GM19099 (cell line): Measurements from ENCODE around the gene KCNQ4.

Experiments
- POLR2A ChIP-seq: IDR thresholded peaks from 3 replicates; pipeline ENCODE4 v1.6.1; 2011; ENCODE audit warnings: low read depth; ENCODE audit not compliant: insufficient read length; ENCODE audit errors: extremely low read depth

Gene KCNQ4

DNA sequence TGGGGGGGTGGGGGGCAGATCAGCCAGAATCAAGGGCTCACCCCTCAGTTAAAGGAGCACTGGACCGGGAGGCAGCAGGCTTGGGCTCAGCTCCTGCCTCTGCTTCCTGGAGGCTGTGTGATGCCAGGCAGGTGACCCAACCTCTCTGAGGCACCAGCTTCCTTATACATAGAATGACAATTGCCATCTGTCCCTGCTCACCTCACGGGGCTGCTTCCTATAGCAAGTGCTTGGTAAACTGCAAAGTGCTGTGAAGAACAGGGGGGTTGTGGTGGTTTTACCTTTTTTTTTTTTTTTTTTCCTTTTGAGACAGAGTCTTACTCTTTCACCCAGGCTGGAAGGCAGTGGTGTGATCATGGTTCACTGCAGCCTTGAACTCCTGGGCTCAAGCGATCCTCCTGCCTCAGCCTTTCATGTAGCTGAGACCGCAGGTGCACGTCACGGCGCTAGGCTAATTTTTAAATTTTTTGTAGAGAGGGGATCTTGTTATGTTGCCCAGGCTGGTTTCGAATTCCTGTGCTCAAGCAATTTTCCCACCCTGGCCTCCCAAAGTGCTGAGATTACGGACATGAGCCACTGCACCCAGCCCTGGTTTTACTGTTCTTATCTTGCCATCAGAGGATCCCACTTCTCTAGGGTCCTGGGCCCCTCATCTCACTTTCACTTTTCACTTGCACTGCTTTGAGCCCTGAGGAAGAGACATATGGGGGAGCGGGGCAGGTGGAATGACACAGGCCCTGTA, 11.6 kb downstream of the KCNQ4 start:
- no peak for TF ChIP-seq POLR2A

DNA sequence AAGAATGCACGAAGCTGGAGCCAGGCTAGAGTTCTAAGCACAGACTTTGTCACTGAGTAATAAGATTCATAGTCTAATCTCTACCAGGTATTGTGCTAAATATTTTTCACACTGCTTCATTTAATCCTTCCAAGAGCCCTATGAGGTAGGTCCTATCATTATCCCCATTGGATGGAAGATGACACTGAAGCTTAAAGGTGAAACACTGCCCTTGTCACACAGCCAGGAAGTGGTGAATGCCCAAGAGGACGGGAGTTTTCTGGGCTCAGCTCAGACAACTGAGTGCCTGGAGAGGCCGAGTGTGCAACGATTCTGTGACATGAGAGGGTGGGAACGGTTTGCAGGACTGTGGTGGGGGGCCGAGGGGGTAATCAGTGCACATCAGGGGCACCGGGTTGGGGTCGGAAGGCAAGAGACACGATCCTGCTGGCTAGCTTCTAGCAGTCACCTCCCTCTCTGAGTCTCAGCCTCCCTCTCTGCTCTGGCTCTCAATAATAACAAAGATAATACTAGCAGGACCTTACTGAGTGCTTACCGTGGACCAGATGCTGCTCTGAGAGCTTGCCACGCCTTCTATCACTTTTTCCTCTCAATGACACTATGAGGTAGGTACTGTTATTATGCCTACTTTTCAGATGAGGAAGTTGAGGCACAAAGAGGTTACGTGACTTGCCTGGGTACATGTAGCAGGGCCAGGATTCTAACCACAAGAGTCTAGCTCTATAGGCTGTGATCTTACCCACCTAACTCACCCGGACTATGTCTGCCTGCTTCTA, 12.4 kb downstream of the KCNQ4 start:
- no peak for TF ChIP-seq POLR2A

DNA sequence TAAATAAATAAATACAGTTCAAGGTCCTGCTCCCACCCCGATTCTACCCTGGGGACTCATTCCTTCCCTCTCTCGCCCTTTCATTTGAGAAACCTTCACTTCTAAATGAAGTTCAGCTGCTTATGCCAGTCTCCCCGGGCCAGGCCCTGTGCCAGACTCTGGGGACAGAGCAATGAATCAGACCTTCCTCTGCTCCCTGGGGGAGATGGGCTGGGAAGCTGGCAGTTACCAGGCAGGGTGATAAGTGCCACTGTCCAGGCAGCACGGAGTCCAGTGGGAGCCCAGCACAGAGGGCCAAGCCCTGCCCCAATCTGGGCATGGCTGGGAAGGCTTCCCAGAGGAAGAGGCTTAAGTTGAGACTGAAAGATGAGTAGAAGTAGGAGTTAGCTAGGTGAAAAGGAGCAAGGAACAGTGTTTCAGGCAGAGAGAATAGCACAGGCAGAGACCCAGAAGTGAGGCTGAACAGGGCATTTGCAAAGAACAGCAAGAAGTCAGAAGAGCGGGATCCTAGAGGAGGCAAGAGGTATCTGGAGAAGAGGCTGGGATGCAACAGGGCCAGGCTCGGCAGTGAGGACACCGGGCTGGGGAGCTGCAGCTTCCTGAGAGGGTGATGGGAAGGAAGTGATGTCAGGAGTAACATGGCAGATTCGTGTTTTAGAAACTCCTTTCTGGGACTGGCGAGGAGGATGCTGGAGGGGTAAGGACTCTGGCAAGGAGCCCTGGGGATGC, 13.5 kb downstream of the KCNQ4 start:
- no peak for TF ChIP-seq POLR2A

DNA sequence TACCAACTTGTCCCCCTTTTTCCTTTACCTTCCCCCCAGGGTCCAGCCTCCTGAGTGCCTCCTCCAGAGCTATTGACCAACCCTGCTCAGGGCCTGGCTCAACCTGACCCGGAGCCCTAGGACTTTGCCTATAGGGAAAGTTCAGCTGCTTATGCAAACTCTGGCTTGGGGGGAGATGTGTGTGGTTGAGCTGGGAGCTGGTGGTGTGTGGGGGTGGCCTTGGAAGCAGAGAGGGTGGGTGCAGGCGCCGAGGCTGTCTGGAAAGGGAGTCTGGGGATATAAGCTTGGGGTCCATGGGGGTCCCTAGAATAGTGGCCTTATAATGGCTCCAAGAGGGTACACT, 14.1 kb downstream of the KCNQ4 start:
- no peak for TF ChIP-seq POLR2A

DNA sequence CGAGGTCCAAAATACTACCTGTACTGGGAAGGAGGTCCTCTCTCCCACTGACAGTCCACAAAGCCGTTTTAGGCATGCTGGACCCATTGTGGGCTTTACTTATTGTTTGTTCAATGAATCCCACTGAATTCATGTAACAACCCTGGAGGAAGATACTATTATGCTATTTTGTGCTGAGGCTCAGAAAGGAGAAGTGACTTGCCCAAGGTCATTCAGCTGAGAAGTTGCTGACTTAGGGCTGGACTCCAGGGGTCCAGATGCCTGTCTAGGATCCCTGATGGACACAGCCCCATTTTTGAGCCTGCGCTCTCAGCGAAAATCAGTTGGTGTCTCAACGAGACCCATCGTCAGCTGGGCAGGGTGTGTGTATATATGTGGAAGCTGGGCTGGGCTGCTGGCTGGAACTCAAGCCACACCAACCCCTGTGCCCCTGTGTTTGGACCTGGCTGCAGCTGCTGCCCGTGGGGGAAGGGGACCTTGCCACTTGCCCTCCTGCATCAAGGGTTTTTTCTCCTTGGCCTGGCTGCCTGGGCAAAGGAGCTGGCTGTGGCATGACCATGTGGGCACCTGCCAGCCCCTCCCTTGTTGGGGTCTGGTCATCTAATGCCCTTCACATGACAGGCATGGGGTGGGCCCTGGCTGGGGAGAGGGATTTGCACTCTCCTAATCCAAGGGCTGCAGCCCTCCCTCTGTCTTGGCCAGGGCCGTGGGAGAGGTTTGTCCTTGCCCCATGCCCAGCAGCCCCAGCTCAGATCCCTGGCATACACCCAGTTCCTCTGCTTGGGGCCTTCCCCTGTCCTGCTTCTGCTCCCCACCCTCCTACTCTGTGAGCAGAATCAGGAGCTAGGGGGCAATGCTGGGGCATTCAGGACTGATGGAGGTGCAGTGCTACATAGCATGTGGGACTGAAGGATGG, 15.0 kb downstream of the KCNQ4 start:
- no peak for TF ChIP-seq POLR2A

DNA sequence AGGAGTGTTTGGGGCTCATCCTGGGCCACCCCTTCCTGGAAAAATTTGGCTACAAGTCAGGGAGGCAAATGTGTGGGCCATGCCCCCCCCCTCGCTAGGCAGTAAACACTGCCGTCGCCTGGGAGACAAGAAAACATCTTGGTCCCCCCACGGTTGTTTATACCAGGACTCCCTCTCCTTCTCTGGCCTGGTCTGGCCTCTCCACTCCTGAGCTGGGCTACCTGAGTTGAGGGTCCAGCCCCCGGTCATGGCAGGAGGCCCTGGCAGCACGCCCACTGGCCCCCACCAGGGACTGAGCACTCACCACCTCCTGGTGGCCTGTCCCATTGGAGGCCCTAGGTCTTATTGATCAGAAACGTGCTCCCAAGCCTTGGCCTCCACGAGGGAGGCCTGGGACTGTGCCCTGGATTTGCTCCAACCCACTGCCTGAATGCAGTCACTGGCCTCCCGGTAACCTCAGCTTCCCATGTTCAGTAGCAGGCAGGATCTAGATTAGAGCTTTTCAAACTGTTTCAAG, 15.8 kb downstream of the KCNQ4 start:
- no peak for TF ChIP-seq POLR2A

DNA sequence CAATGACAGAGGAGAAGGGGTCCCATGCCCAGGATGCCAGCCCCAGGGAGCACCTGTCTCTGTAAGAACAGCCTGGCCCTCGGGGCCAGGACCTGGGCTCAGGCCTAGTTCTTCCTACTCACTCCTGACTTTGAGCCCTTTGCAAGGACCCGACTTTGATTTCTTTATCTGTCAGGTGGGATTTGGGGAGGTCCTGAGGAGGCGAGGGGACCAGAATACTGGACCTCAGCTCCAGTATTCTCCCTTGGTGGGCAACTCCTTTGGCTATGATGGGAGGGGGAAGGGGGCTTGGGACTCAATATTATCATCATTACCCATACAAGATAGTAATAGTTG, 18.1 kb downstream of the KCNQ4 start:
- no peak for TF ChIP-seq POLR2A

DNA sequence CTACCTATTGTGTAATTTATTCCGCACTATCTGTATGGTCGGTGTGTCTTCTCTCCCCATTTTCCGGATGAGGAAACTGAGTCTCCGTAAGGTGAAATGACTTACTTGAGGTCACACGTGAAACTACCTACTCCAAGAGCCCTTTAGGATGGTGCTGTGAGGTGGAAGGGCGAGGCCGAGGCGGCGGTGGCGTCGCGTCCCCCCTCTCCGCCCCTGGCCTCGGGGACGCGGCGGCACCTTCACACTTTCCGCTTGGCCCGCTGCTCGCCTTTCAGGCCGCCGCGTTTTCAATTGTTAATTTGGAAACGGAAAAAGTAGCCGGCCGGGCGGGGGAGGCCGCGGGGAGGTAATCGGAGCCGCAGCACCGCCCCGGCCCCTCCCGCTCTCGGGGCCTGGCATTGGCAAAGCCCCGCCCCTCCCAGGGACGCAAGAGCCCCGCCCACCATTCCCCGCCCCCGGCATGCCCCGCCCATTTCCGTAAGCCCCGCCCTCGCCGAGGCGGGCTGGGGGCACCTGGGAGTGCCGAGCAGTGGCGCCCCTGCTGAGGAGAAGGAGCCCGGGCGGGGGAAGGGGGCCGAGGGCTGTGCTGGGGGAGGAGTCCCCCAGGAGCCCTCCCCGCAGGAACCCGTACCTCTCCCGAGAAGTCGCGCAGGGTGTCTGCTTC, 18.6 kb downstream of the KCNQ4 start:
- peak; percentile 30 for TF ChIP-seq POLR2A

DNA sequence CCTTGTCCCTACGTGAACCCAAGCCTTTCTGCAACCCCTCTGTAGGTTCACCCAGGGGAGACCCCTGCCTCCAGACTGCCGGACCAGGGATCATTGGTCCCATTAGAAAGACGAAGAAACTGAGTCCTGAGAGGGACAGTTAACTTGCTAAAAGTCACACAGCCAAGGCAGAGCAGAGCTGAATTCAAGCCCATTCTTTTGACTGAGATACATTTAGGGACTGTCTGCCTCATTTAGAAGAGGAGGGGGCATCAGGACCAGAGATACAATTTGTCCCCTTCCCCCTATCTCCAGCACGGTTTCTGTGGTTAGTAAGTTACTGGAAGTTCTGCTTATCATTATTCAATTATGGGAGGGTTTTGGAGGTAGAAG, 19.1 kb downstream of the KCNQ4 start:
- no peak for TF ChIP-seq POLR2A

DNA sequence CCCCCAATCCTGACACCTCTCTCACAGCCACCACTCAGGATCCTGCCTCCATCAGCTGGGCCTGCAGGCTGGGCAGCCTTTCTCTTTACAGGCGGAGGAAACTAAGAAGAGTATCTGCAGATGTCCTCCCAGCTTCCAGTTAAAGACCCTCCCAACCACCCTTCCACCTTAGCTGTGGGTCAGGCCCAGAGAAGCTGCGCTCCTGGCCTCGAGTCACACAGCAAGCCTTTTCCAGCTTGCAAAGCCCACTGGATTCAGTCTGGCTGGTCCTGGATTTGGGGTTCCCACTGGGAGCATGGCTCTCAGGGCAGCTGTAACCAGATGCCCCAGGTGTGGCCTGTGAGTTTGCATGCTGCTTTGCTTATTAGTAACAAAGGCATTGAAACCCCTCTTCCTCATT, 19.9 kb downstream of the KCNQ4 start:
- no peak for TF ChIP-seq POLR2A

DNA sequence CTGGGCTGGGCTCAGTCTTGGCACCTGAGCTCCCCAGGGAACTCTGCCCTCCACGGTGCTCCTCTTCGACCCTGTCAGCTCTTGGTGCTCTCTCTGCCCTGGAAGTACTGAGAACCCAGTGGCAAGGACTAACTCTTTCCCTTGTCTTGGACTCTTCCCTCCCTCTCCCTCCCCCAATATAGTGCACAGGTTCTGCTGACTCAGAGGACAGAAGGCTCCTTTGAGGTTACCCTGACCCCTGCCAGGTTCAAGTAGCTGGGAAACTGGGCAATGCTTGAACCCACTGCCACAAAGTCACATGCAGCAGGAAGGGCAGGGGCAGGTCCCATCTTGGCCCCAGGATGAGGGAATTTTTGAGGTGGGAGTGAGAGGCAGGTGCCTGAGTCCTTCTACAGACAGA, 20.3 kb downstream of the KCNQ4 start:
- no peak for TF ChIP-seq POLR2A

DNA sequence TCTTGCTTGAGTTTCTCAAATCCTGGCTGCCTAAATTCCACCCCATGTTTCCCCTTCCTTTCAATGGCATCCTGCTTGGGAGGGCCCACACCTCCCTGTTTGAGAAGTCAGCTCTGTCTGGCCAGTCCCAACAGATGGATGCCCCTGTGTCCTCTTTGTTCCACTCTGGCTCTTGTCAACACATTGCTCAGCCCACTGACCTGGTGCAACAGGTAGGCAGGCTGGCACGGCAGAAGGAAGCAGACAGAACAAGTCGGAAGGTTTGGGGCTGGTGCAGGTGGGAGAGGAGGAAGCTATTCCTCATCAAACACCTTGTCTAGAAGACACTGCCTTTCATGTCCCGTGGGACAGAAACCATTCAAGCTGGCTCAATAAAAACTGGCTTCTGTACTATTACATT, 22.7 kb downstream of the KCNQ4 start:
- no peak for TF ChIP-seq POLR2A

DNA sequence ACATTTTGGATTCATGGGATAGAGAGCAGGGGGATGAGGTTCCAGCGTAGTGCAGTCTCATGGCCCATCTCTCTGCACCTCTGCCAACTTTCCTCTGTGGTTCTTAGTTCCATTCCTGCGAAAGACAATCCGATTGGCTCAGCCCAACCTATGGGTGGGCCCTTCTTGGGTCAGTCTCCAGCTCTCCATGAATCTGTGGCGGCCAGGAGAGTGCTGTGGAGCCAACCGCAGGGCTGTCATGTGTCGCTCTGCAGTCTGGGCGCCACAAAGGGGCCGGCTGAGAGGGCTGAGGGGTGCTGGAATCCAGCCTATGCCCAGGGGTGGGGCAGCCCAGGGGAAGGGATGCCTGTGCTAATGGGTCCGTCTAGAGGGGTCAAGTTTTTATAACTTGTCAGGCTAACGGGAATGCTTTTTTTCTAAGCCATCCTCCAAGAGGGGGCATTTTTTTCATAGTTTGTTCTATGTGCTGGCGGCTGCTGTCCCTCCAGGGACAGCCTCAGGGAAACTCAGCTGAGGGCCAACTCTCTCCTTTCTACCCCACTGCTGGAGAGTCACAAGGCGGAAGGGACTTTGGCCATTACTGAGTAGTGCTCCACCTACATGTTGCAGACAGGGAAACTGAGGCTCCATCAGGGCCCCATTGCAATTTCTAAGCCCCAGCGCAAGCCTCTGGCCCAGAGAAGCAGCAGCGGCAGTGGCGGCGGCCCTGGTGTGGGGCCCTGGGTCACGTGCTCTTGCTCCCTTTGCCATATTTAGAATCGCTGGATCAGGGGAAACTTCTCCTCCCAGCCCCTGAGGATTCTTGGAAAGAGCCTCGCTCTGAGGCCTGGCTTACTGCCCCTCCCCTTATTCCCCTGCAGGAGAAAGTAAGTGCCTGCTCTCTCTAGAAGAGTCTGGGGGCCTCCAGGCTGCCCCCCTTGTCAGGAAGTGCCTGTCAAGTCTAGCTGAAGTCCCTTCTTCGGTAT, 23.4 kb downstream of the KCNQ4 start:
- TF ChIP-seq POLR2A = no peak
